Measurements from ENCODE around the gene TSGA10IP.

DNA sequence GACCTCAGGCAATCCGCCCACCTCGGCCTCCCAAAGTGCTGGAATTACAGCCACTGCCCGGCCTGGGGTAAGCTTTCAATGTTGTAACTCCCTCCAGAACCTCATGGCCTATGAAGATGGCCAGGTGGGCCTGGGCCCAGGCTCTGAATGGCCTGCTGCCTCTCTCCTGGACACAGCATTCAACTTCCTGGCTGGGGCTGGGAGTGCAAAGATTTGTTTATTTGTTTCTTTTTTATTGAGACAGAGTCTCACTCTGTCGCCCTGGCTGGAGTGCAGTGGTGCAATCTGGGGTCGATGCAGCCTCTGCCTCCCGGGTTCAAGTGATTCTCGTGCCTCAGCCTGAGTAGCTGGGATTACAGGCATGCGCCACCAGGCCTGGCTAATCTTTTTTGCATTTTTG, 513 bp upstream of the TSGA10IP start:
- TF ChIP-seq, protein P1, sequence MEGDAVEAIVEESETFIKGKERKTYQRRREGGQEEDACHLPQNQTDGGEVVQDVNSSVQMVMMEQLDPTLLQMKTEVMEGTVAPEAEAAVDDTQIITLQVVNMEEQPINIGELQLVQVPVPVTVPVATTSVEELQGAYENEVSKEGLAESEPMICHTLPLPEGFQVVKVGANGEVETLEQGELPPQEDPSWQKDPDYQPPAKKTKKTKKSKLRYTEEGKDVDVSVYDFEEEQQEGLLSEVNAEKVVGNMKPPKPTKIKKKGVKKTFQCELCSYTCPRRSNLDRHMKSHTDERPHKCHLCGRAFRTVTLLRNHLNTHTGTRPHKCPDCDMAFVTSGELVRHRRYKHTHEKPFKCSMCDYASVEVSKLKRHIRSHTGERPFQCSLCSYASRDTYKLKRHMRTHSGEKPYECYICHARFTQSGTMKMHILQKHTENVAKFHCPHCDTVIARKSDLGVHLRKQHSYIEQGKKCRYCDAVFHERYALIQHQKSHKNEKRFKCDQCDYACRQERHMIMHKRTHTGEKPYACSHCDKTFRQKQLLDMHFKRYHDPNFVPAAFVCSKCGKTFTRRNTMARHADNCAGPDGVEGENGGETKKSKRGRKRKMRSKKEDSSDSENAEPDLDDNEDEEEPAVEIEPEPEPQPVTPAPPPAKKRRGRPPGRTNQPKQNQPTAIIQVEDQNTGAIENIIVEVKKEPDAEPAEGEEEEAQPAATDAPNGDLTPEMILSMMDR (IDR thresholded peaks at IDR 0.05) = no peak
- no peak for TF ChIP-seq EZH2 (IDR thresholded peaks at IDR 0.05; ENCODE audit: borderline replicate concordance, insufficient read depth, low read depth, low read length, poor library complexity, severe bottlenecking)

Measured in B cell (primary cell).